ENCODE measurements around the gene CTCF. TPM values are rescaled to one million over a fixed set of nuclear protein-coding genes. Genes with fewer than 3 reads are reported as not detected.

The CTCF gene
- total and polyA plus RNA-seq, 7 experiments from 2014 or later: 49.8 to 78.6 (median 59.8) TPM

- Histone ChIP-seq H3K27me3 (ENCODE audit: control insufficient read depth in 2 of 2, insufficient read depth in 2 of 2, low read length in 2 of 2) (no peaks in the 10 kb centered on the region), H3K9me3 (ENCODE audit: control insufficient read depth in 2 of 3, low read length in 3 of 3) (no peaks in the 10 kb centered on the region), H3K4me3 (ENCODE audit: low read length) (peak overlapping the region; percentile 56), H3K27ac (ENCODE audit: low read depth, low read length) (peak overlapping the region; percentile 73), H3K4me1 (ENCODE audit: control insufficient read depth in 2 of 2, insufficient read depth in 2 of 2, low read length in 2 of 2) (peaks cover 9 to 12% of the 10 kb centered on the region in 2 donors), H3K36me3 (ENCODE audit: control insufficient read depth in 2 of 3, insufficient read depth in 3 of 3, low read length in 3 of 3) (no peaks in the 10 kb centered on the region)
- Mint-ChIP-seq H3K27me3 (no peaks in the 10 kb centered on the region), H3K27ac (peak overlapping the region in 6 of 9 donors; percentile 46 to 87 (median 67)), H3K9me3 (peaks cover 0 to 1% (median 0%) of the 10 kb centered on the region in 11 donors), H3K36me3 (no peaks in the 10 kb centered on the region), H3K4me1 (peaks cover 7 to 29% (median 17%) of the 10 kb centered on the region in 7 donors), H3K4me3 (peak overlapping the region; percentile 65 to 96 (median 83))
- intact Hi-C loops (cut with micrococcal nuclease): loop anchor here (2.0 to 10.0 kb wide), 5 partner anchors 167 to 567 kb away; partner anchors contain the start of genes ESRP2 (in 1 of the 2) and PSKH1 (in 1 of the 2)
- ATAC-seq (no peak), DNase-seq (no peak)
- ChIA-PET POLR2A (interaction anchor here (0.6 to 3.1 kb wide), 19 partner anchors 9 to 774 kb away, joined by 3 to 41 read pairs (median 3); partner anchors contain the start of genes AGRP, ATP6V0D1, CARMIL2 and CTCF), CTCF (interaction anchor here (0.6 to 9.1 kb wide), 27 partner anchors 9 to 556 kb away, joined by 3 to 85 read pairs (median 4); partner anchors contain the start of genes ATP6V0D1, CARMIL2, CTCF and RIPOR1)
These were observed 105.1 kb downstream of the CTCF start for GRCh38 chr16:67667453-67667816.

DNA sequence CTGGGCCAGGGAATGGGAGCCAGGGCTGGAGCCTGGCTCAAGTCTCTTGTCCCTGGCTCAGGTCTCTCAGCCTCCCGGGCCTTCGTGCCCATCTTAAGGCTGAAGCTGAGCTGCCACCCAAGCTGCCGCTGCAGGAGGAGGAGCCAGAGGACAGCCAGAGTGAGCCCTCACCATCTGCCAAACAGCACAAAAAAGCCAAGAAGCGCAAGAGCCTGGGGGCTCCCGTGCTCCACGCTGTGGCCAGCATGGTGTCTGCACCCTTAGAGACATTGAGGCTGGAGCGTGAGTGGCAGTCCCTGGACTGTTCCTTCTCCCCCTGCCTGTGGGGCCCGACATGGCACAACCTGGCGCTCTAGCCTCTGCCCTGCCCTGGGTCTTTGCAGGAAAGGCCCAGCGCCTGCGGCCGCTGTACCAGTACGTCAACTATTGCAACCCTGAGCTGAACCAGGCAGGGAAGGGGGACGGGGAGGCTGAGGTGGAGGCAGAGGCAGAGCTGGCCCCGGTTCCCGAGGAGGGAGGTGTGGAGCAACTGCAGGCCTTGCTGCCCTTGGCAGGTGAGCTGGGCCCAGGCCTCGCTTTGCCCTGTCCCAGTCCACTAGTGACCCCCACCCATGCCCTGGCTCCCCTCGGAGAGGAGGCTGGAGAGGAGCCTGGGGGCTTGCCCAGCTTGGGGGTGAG, 105.6 kb downstream of the CTCF start:
- H3K4me1 Mint-ChIP-seq: peaks cover 10 to 32% (median 17%) of the 10 kb centered on the region in 7 donors
- H3K27ac ChIP-seq (ENCODE audit: low read depth, low read length): peak overlapping the region; percentile 73
- no peaks in the 10 kb centered on the region for H3K36me3 Mint-ChIP-seq
- no peaks in the 10 kb centered on the region for H3K9me3 ChIP-seq (ENCODE audit: control insufficient read depth in 2 of 3, low read length in 3 of 3)
- H3K27me3 ChIP-seq (ENCODE audit: control insufficient read depth in 2 of 2, insufficient read depth in 2 of 2, low read length in 2 of 2): no peaks in the 10 kb centered on the region
- CTCF ChIA-PET: interaction anchor here (0.5 to 9.1 kb wide), 27 partner anchors 9 to 556 kb away, joined by 3 to 85 read pairs (median 4); partner anchors contain the start of genes ATP6V0D1, CARMIL2, CTCF and RIPOR1
- intact Hi-C loops (cut with micrococcal nuclease): loop anchor here (1.0 to 10.0 kb wide), 11 partner anchors 8 to 567 kb away; partner anchors contain the start of genes ACD (in 1 of the 2), ATP6V0D1 (in 1 of the 2), CARMIL2 (in 1 of the 2) and CTCF (in 1 of the 2)
- H3K9me3 Mint-ChIP-seq: peaks cover 0 to 1% (median 0%) of the 10 kb centered on the region in 11 donors
- H3K4me3 Mint-ChIP-seq: peak overlapping the region; percentile 42 to 96 (median 82)
- H3K36me3 ChIP-seq (ENCODE audit: control insufficient read depth in 2 of 3, insufficient read depth in 3 of 3, low read length in 3 of 3): no peaks in the 10 kb centered on the region
- H3K27ac Mint-ChIP-seq: peak overlapping the region in 6 of 9 donors; percentile 31 to 67 (median 58)
- POLR2A ChIA-PET: interaction anchor here (0.7 to 3.1 kb wide), 19 partner anchors 9 to 775 kb away, joined by 3 to 41 read pairs (median 3); partner anchors contain the start of genes AGRP, ATP6V0D1, CARMIL2 and CTCF
- H3K4me1 ChIP-seq (ENCODE audit: control insufficient read depth in 2 of 2, insufficient read depth in 2 of 2, low read length in 2 of 2): peaks cover 9 to 12% of the 10 kb centered on the region in 2 donors
- H3K27me3 Mint-ChIP-seq: no peaks in the 10 kb centered on the region
- ATAC-seq (peak; percentile 93), DNase-seq (peak; percentile 61 to 88 (median 82))
- H3K4me3 ChIP-seq (ENCODE audit: low read length): peak overlapping the region; percentile 56

DNA sequence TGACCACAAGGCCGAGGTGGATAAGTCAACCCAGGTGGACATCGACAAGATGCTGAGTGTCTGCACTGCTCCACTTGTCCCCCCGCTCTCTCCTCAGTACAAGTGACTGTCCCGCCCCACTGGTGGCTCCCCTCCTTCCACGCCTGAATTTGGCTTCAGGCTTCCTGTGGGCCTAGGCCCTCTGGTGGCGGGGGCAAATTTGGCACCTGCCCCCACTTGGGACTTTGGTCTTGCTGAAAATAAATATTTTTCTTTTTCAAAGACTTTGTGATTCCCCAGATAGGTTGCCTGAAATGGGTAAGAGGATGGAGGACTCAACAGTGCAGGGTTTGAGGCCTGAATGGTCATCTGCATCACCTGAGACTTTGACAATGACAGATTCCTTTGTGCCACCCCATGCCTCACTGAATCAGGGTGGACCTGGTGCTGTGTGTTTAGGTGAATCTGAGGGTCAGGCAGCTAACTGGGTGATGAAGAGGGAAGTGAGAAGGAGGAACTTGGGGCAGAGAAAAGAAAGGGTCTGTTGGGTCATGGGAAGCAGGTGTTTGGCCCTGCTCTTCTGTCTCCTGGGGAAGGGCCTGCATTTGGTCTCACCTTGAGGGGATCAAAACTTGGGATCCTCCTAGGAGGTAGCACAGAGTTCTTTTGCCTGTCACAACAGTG, 106.3 kb downstream of the CTCF start:
- intact Hi-C loops (cut with micrococcal nuclease): loop anchor here (1.0 to 10.0 kb wide), 10 partner anchors 8 to 566 kb away; partner anchors contain the start of genes ACD (in 1 of the 2), ATP6V0D1 (in 1 of the 2), CARMIL2 (in 1 of the 2) and CTCF (in 1 of the 2)
- H3K27ac Mint-ChIP-seq: peak overlapping the region in 6 of 9 donors; percentile 22 to 59 (median 33)
- H3K27me3 Mint-ChIP-seq: no peaks in the 10 kb centered on the region
- H3K9me3 ChIP-seq (ENCODE audit: control insufficient read depth in 2 of 3, low read length in 3 of 3): no peaks in the 10 kb centered on the region
- no peak for ATAC-seq
- H3K4me3 ChIP-seq (ENCODE audit: low read length): no peak overlapping the region
- peak in 3 of 9 donors; percentile 21 to 31 (median 26) for DNase-seq
- H3K36me3 Mint-ChIP-seq: no peaks in the 10 kb centered on the region
- H3K4me1 Mint-ChIP-seq: peaks cover 10 to 32% (median 17%) of the 10 kb centered on the region in 7 donors
- ChIA-PET CTCF (interaction anchor here (0.5 to 9.1 kb wide), 15 partner anchors 10 to 199 kb away, joined by 3 to 85 read pairs (median 6); partner anchors contain the start of genes ATP6V0D1, CARMIL2 and CTCF), POLR2A (interaction anchor here (0.7 to 3.1 kb wide), 6 partner anchors 9 to 134 kb away, joined by 3 to 41 read pairs (median 12); partner anchors contain the start of genes ACD, CARMIL2 and CTCF)
- H3K27me3 ChIP-seq (ENCODE audit: control insufficient read depth in 2 of 2, insufficient read depth in 2 of 2, low read length in 2 of 2): no peaks in the 10 kb centered on the region
- no peaks in the 10 kb centered on the region for H3K36me3 ChIP-seq (ENCODE audit: control insufficient read depth in 2 of 3, insufficient read depth in 3 of 3, low read length in 3 of 3)
- peaks cover 9 to 12% of the 10 kb centered on the region in 2 donors for H3K4me1 ChIP-seq (ENCODE audit: control insufficient read depth in 2 of 2, insufficient read depth in 2 of 2, low read length in 2 of 2)
- peak overlapping the region in 3 of 10 donors; percentile 23 to 53 (median 34) for H3K4me3 Mint-ChIP-seq
- peak overlapping the region; percentile 19 for H3K27ac ChIP-seq (ENCODE audit: low read depth, low read length)
- H3K9me3 Mint-ChIP-seq: peaks cover 0 to 1% (median 0%) of the 10 kb centered on the region in 11 donors

DNA sequence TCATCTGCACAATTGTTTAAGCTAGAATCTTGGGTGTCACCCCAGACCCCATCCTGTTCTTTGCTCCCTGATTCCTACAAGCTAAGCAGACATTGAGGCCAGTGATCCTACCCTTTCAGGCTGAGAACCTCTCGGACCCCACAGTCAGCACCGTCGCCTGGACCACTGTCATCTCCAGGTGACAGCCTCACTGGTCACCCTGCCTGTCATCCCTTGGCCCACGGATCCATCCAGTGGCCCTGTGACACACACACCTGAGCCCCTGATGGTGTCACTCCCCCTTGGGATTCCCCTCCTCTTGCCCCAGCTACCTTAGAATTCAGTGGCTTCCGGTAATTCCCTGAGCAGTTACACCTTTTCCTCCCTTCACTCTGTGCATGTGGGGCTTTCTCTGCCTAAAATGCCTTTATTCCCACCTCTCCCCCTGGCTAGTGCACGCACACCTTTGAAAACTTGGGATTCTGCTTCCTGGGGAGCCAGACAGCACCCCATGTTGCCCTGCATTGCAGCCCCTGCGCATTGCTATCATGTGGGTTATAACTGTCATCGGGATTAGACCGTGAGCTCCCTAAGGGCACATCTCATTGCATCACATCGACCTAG, 107.3 kb downstream of the CTCF start:
- POLR2A ChIA-PET: interaction anchor here (0.7 to 1.8 kb wide), 2 partner anchors 10 to 47 kb away, joined by 3 to 5 read pairs; partner anchors contain the start of gene ACD
- Histone ChIP-seq H3K9me3 (ENCODE audit: control insufficient read depth in 2 of 3, low read length in 3 of 3) (no peaks in the 10 kb centered on the region), H3K36me3 (ENCODE audit: control insufficient read depth in 2 of 3, insufficient read depth in 3 of 3, low read length in 3 of 3) (peaks cover 0 to under 1% (median 0%) of the 10 kb centered on the region in 3 experiments), H3K27me3 (ENCODE audit: control insufficient read depth in 2 of 2, insufficient read depth in 2 of 2, low read length in 2 of 2) (no peaks in the 10 kb centered on the region), H3K27ac (ENCODE audit: low read depth, low read length) (no peak overlapping the region), H3K4me1 (ENCODE audit: control insufficient read depth in 2 of 2, insufficient read depth in 2 of 2, low read length in 2 of 2) (peaks cover 9 to 12% of the 10 kb centered on the region in 2 donors), H3K4me3 (ENCODE audit: low read length) (no peak overlapping the region)
- Mint-ChIP-seq H3K27ac (peak overlapping the region in 3 of 9 donors; percentile 2 to 60 (median 9)), H3K9me3 (peaks cover 0 to 1% (median 0%) of the 10 kb centered on the region in 11 donors), H3K36me3 (no peaks in the 10 kb centered on the region), H3K4me3 (peak overlapping the region in 1 of 10 donors; percentile 79), H3K4me1 (peaks cover 5 to 27% (median 15%) of the 10 kb centered on the region in 7 donors), H3K27me3 (no peaks in the 10 kb centered on the region)
- CTCF ChIA-PET: interaction anchor here (0.6 to 9.1 kb wide), 6 partner anchors 24 to 169 kb away, joined by 3 to 85 read pairs (median 4); partner anchors contain the start of gene CARMIL2
- intact Hi-C loops (cut with micrococcal nuclease): loop anchor here (10.0 kb wide), 4 partner anchors 165 to 565 kb away; partner anchors contain the start of genes ESRP2 (in 1 of the 2) and PSKH1 (in 1 of the 2)
- DNase-seq (no peak), ATAC-seq (no peak)

- Histone ChIP-seq H3K27ac (ENCODE audit: low read depth, low read length) (no peak overlapping the region), H3K4me1 (ENCODE audit: control insufficient read depth in 2 of 2, insufficient read depth in 2 of 2, low read length in 2 of 2) (peaks cover 5 to 9% of the 10 kb centered on the region in 2 donors), H3K36me3 (ENCODE audit: control insufficient read depth in 2 of 3, insufficient read depth in 3 of 3, low read length in 3 of 3) (peaks cover 0 to 12% (median 0%) of the 10 kb centered on the region in 3 experiments), H3K4me3 (ENCODE audit: low read length) (no peak overlapping the region), H3K27me3 (ENCODE audit: control insufficient read depth in 2 of 2, insufficient read depth in 2 of 2, low read length in 2 of 2) (no peaks in the 10 kb centered on the region), H3K9me3 (ENCODE audit: control insufficient read depth in 2 of 3, low read length in 3 of 3) (no peaks in the 10 kb centered on the region)
- Mint-ChIP-seq H3K9me3 (peaks cover 0 to 1% (median 0%) of the 10 kb centered on the region in 11 donors), H3K27me3 (no peaks in the 10 kb centered on the region), H3K36me3 (no peaks in the 10 kb centered on the region), H3K4me1 (peaks cover 5 to 14% (median 8%) of the 10 kb centered on the region in 7 donors), H3K27ac (peak overlapping the region in 2 of 9 donors; percentile 2 to 13), H3K4me3 (no peak overlapping the region)
- intact Hi-C loops (cut with micrococcal nuclease): loop anchor here (1.0 to 2.0 kb wide), 7 partner anchors 46 to 392 kb away; partner anchors contain the start of gene GFOD2 (in 1 of the 2)
- ATAC-seq (no peak), DNase-seq (no peak)
- ChIA-PET CTCF (interaction anchor here (0.9 to 9.1 kb wide), 8 partner anchors 12 to 152 kb away, joined by 4 to 85 read pairs (median 6); partner anchors contain the start of genes ACD, GFOD2 and PARD6A), POLR2A (interaction anchor here (0.6 kb wide), 1 partner anchor 10 kb away, joined by 3 read pairs; no protein-coding TSS in a partner anchor)
These were observed 110.0 kb downstream of the CTCF start for GRCh38 chr16:67672306-67672705.

All from naive thymus-derived CD4-positive, alpha-beta T cell (primary cell).